Neural cell (in vitro differentiated cells): ENCODE data around the gene ADAD2. TPM values are rescaled to one million over a fixed set of nuclear protein-coding genes. Genes with fewer than 3 reads are reported as not detected.

Source experiments
- H2AFZ ChIP-seq: fragments of 200-600, 300-800 bp; sonication (generic), shearing (Covaris generic); 2 replicates; pipeline ENCODE4 v1.6.0; 2014; ENCODE audit warnings: low read depth, mild to moderate bottlenecking, antibody characterized with exemption, low read length, moderate library complexity
- H3F3A ChIP-seq: fragments of 200-600 bp; shearing (Covaris generic); 2 replicates; pipeline ENCODE4 v1.6.1; 2016; ENCODE audit warnings: mild to moderate bottlenecking, moderate library complexity, mixed read lengths, antibody characterized with exemption, low read length; ENCODE audit not compliant: insufficient read depth, poor library complexity, severe bottlenecking
- H3K27ac ChIP-seq: fragments of 200-600, 300-800 bp; sonication (generic), shearing (Covaris generic); 2 replicates; pipeline ENCODE4 v1.5.1; 2014; ENCODE audit warnings: mild to moderate bottlenecking, low read length, moderate library complexity
- H3K27me3 ChIP-seq: fragments of 300-800, 200-600 bp; sonication (generic), shearing (Covaris generic); 2 replicates; pipeline ENCODE4 v1.6.0; 2014; ENCODE audit warnings: mild to moderate bottlenecking, low read depth, low read length, moderate library complexity; ENCODE audit not compliant: insufficient read depth
- H3K36me3 ChIP-seq: fragments of 300-800, 200-600 bp; sonication (generic), shearing (Covaris generic); 2 replicates; pipeline ENCODE4 v1.5.1; 2014; ENCODE audit warnings: mild to moderate bottlenecking, antibody characterized with exemption, low read length, moderate library complexity; ENCODE audit not compliant: insufficient read depth
- H3K4me2 ChIP-seq: fragments of 300-800, 200-600 bp; sonication (generic), shearing (Covaris generic); 2 replicates; pipeline ENCODE4 v1.6.0; 2014; ENCODE audit warnings: mild to moderate bottlenecking, low read length
- H3K4me3 ChIP-seq: fragments of 300-800, 200-600 bp; sonication (generic), shearing (Covaris generic); 2 replicates; pipeline ENCODE4 v1.5.1; 2014; ENCODE audit warnings: mild to moderate bottlenecking, low read length, moderate library complexity
- H3K79me2 ChIP-seq: fragments of 200-600 bp; shearing (Covaris generic); replicated peaks from 2 replicates; pipeline ENCODE4 v1.6.0; 2014; ENCODE audit warnings: mild to moderate bottlenecking, low read length, moderate library complexity; ENCODE audit not compliant: insufficient read depth
- H3K9ac ChIP-seq: fragments of 300-800, 200-600 bp; sonication (generic), shearing (Covaris generic); 2 replicates; pipeline ENCODE4 v1.6.1; 2016; ENCODE audit warnings: mild to moderate bottlenecking, low read length, mixed read lengths
- H3K9me2 ChIP-seq: fragments of 200-600 bp; shearing (Covaris generic); 2 replicates; pipeline ENCODE4 v1.6.1; 2016; ENCODE audit warnings: mild to moderate bottlenecking, low read length, mixed read lengths; ENCODE audit not compliant: insufficient read depth
- H3K9me3 ChIP-seq: fragments of 200-600, 300-800 bp; sonication (generic), shearing (Covaris generic); 2 replicates; pipeline ENCODE4 v1.6.1; 2016; ENCODE audit warnings: mild to moderate bottlenecking, mixed run types, low read length, moderate library complexity, mixed read lengths
- H4K20me1 ChIP-seq: fragments of 200-600 bp; shearing (Covaris generic); 2 replicates; pipeline ENCODE4 v1.6.1; 2016; ENCODE audit warnings: mild to moderate bottlenecking, mixed run types; ENCODE audit not compliant: insufficient read depth
- CTCF ChIP-seq: fragments of 450-650 bp; IDR thresholded peaks from 2 replicates; pipeline ENCODE4 v1.5.1; 2014; ENCODE audit warnings: antibody characterized with exemption, mild to moderate bottlenecking, moderate library complexity; ENCODE audit not compliant: poor library complexity, severe bottlenecking
- EP300 ChIP-seq: fragments of 450-650 bp; conservative IDR thresholded peaks from 2 replicates; pipeline ENCODE4 v1.6.1; 2014; ENCODE audit warnings: antibody characterized with exemption, mild to moderate bottlenecking, moderate library complexity; ENCODE audit not compliant: poor library complexity, severe bottlenecking
- EZH2 ChIP-seq: fragments of 200-600, 300-800 bp; shearing (Covaris generic), sonication (generic); IDR thresholded peaks from 2 replicates; pipeline ENCODE4 v1.6.1; 2014; ENCODE audit warnings: antibody characterized with exemption, low read length, borderline replicate concordance, mild to moderate bottlenecking; ENCODE audit not compliant: insufficient read depth, poor library complexity, severe bottlenecking
- MXI1 ChIP-seq: fragments of 450-650 bp; conservative IDR thresholded peaks from 2 replicates; pipeline ENCODE4 v1.6.1; 2014; ENCODE audit warnings: antibody characterized with exemption, mild to moderate bottlenecking; ENCODE audit not compliant: poor library complexity, severe bottlenecking
- POLR2AphosphoS5 ChIP-seq: IDR thresholded peaks from 2 replicates; pipeline ENCODE4 v1.6.1; 2012
- RAD21 ChIP-seq: fragments of 450-650 bp; conservative IDR thresholded peaks from 2 replicates; pipeline ENCODE4 v1.6.1; 2014; ENCODE audit warnings: antibody characterized with exemption, mild to moderate bottlenecking, moderate library complexity
- REST ChIP-seq: IDR thresholded peaks from 2 replicates; pipeline ENCODE4 v1.6.1; 2012; ENCODE audit warnings: borderline replicate concordance
- SMC3 ChIP-seq: fragments of 450-650 bp; conservative IDR thresholded peaks from 2 replicates; pipeline ENCODE4 v1.6.1; 2014; ENCODE audit warnings: antibody characterized with exemption, mild to moderate bottlenecking, moderate library complexity; ENCODE audit not compliant: poor library complexity
- TAF1 ChIP-seq: IDR thresholded peaks from 2 replicates; pipeline ENCODE4 v1.6.1; 2012; ENCODE audit warnings: low read depth
- polyA plus RNA-seq: library from polyadenylated mRNA; depleted of rRNA; stranded (reverse); fragments of >200 nt; gene quantifications from 2 replicates; pipeline ENCODE4 v1.2.3, GENCODE V29; 2014

The ADAD2 gene
- polyA plus RNA-seq, 1 donor from 2014 or later, result not detected

- H4K20me1 ChIP-seq, result no peaks in the 10 kb centered on the region
- H3K36me3 ChIP-seq, result no peaks in the 10 kb centered on the region
- no peak overlapping the region for H3K4me2 ChIP-seq
- no peak overlapping the region for H2AFZ ChIP-seq
- no peak overlapping the region for H3K27ac ChIP-seq
- H3K4me3 ChIP-seq, result no peak overlapping the region
- no peaks in the 10 kb centered on the region for H3K9me3 ChIP-seq
- TF ChIP-seq MXI1 (no peak), SMC3 (no peak), POLR2AphosphoS5 (no peak), CTCF (no peak), REST (no peak), TAF1 (no peak), EP300 (no peak), RAD21 (no peak), EZH2 (no peak)
- no peaks in the 10 kb centered on the region for H3K27me3 ChIP-seq
- H3K9ac ChIP-seq, result no peak overlapping the region
- H3K9me2 ChIP-seq, result no peaks in the 10 kb centered on the region
- H3F3A ChIP-seq, result no peaks in the 10 kb centered on the region
- no peaks in the 10 kb centered on the region for H3K79me2 ChIP-seq
These were observed 31.9 kb upstream of the ADAD2 start for GRCh38 chr16:84159007-84159406.

GRCh38 chr16:84159800-84160199 lies 31.2 kb upstream of the ADAD2 start:
- H3K9me3 ChIP-seq, result no peaks in the 10 kb centered on the region
- H3F3A ChIP-seq, result no peaks in the 10 kb centered on the region
- no peaks in the 10 kb centered on the region for H4K20me1 ChIP-seq
- H3K36me3 ChIP-seq, result no peaks in the 10 kb centered on the region
- H3K9ac ChIP-seq, result no peak overlapping the region
- H3K4me3 ChIP-seq, result no peak overlapping the region
- H3K4me2 ChIP-seq, result no peak overlapping the region
- H3K27me3 ChIP-seq, result no peaks in the 10 kb centered on the region
- TF ChIP-seq SMC3, result no peak
- no peak for TF ChIP-seq TAF1
- TF ChIP-seq REST, result no peak
- TF ChIP-seq EZH2, result no peak
- TF ChIP-seq RAD21, result no peak
- no peak for TF ChIP-seq POLR2AphosphoS5
- no peak for TF ChIP-seq EP300
- no peaks in the 10 kb centered on the region for H3K79me2 ChIP-seq
- H3K27ac ChIP-seq, result no peak overlapping the region
- H3K9me2 ChIP-seq, result no peaks in the 10 kb centered on the region
- H2AFZ ChIP-seq, result no peak overlapping the region
